HG03457 (cell line): ENCODE measurements around the gene PAQR8.
"Not testable (repeated sequence)": the region's sequence is repeated elsewhere in the genome, so short reads cannot be mapped to it uniquely, and the experiment has no call there.

Source experiments
- ATAC-seq: cut with Tn5 transposase; IDR thresholded peaks from one replicate; pipeline ENCODE4 v1.9.1; 2021; ENCODE audit warnings: moderate number of reproducible peaks; ENCODE audit not compliant: unreplicated experiment

Gene PAQR8

DNA sequence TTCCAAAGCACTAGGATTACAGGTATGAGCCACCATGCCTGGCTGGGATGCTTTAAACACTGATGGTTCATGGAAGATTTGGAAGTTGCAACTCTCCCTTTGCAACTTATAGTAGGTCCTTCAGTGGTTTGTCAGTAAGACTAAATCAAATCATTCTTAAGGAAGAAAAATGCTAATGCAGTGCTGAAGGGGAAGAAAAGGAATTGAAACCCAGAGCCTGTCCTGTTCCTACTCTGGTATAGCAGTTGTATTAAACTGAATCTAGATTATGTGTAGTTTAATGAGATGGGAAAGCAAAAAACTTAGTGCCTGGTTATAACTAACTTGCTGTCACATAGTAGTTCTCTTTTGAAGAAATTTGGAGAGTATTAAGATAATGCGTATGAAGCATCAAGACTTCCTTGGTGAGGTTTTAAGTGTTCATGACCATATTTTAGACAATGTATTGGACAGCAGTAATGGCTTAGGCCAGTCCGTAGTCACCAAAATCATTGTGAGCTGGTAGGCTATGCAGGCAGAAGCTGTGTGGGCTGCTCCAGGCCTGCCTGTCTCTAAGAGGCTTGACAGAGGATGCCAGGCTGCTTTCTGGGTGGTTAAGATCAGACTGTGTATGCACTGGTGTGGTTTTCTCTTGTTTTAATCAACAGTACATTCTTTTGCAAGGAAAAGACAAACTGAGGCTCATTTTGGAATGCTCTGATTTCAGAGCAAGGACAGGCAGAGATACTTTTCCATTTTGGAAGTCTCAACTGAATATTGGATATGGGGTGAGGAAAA is 14.0 kb downstream of the PAQR8 start:
- ATAC-seq: no peak

DNA sequence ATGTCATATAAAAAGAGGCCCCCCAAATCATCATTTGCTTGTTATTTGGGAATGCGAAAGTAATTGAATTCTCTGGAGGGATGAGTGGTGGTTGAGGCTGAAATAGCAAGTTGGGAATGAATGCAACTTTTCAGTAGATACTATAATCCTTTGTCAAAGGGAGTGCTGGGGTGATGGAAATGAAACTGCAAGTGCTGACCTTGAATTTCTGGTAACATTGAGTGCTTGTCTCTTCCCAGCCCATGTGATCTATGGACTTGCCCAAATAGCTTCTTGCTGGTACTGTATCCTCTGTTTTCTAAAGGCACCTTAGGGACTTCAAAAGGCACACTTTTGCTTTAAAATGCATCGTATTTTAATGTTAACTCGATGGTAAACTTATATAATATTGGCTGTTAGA is 14.8 kb downstream of the PAQR8 start:
- ATAC-seq: no peak

DNA sequence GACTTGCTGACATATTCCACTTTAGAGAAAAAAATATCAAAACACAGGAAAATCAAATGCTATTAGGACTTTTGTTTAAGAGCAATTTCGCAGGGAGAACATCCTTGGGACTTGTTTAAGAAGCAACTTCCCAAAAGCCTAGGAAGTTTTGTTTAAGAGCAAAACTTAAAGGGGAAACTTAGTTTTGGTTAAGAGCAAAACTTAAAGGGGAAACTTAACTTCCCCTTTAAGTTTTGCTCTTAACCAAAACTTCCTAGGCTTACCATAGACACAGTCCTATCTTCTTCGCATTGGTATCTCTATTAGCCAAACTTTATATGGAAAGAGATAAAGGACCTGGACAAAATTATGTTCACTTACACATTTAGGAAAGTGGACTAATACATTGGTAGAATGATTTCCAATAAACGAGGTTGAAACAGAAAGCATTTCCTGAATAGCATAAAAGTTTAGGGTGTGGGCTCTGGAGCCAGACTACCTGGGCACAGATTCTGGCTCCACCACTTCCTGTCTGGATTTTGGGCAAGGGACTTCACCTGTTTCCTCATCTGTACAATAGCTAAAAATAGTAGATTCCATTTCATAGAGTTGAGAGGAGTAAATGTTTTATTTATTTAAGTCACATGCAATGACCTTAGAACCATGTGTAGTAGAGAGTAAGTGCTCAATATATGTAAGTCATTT is 15.7 kb downstream of the PAQR8 start:
- ATAC-seq: no peak

DNA sequence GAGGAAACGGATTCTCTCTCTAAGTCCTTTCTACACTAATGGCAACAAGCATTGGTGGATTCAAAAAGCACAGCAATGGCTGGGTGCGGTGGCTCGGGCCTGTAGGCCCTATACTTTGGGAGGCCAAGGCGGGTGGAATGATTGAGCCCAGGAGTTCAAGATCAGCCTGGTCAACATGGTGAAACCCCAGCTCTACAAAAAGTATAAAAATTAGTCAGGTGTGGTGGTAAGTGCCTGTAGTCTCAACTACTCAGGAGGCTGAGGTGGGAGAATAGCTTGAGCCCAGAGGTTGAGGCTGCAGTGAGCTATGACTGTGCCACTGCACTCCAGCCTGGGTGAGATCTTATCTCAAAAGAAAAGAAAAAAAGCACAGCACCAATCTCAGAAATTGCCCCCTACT is 19.3 kb downstream of the PAQR8 start:
- no peak for ATAC-seq

DNA sequence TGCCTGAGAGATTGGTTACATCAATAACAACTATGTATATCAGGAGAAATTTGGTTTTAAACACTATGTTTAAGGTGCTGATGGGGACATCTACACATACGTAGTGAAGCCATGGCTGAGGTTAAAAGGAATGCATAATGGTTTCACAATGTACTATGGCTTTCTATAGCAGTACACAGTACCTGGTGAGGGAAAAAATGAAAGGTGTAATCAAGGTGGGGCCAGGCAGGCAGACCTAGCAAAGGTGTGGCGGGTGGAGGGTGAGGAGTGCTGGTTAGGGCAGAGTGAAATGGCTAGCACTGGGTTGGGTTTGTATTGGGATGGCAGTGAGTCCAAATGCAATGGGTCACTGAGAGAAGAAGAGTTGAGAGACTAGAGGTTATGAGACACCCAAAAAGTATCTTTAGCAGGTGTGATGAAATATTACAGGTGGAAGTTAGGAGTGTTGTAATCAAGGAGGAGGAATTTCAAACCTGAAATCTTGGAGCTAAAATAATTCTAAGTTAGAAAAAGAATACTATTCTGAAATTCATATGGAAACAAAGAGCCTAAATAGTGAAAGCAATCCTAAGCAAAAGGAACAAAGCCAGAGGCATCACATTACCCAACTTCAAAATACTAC is 22.3 kb downstream of the PAQR8 start:
- no peak for ATAC-seq

DNA sequence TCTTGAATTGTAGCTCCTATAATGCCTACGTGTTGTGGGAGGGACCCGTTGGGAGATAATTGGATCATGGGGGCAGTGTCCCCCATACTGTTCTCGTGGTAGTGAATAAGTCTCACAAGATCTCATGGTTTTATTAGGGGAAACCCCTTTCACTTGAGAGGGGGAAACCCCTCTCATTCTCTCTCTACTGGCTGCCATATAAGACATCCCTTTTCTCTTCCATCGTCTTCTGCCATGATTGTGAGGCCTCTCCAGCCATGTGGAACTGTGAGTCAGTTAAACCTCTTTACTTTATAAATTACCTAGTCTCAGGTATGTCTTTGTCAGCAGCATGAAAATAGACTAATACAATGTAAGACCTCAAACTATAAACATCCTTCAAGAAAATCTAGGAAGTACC is 23.1 kb downstream of the PAQR8 start:
- ATAC-seq: no peak

DNA sequence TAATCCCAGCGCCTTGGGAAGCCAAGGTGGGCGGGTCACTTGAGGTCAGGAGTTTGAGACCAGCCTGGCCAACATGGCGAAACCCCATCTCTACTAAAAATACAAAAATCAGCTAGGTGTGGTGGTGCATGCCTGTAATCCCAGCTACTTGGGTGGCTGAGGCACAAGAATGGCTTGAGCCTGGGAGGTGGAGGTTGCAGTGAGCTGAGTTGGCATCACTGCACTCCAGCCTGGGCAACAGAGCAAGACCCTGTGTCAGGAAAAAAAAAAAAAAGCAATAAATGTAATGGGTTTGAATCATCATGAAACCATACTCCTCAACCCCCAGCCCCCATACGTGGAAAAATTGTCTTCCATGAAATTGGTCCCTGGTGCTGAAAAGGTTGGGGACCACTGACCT is 26.2 kb downstream of the PAQR8 start:
- ATAC-seq: not testable (repeated sequence)

DNA sequence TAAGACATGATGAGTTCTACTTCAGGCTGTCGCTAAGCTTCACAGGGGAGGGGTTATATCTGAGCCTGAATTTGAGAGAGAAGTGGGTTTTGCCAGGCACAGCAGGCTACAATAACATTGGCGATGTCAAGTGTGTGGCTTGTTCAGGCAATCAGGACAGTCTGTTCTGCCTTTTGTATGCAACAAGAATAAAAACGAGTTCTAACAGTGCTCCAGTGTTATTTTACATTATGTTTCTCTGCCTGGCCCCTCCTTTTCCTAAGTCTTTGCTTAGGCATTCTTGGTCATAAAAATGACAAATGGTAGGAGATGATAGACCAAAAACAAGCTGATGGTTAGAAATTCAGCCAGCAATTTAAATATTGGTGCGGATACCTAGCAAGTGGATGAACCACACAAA is 26.8 kb downstream of the PAQR8 start:
- no peak for ATAC-seq

DNA sequence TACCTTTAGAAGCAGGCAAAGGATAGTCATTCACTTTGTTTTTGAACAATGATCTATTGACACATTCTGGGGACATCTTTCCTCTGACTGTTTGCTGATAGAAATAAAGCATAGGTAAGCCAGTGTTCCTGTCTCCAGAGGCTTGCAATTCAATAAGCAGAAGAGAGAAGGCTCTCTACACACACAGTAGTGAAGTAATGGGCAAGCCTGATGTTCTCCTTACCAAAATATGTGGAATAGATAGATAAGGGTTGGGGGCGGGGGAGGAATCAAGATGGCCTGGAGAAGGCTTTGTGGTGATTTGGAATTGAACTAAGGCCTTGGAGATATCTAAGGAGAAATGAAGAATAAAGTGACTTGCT is 27.3 kb downstream of the PAQR8 start:
- no peak for ATAC-seq

DNA sequence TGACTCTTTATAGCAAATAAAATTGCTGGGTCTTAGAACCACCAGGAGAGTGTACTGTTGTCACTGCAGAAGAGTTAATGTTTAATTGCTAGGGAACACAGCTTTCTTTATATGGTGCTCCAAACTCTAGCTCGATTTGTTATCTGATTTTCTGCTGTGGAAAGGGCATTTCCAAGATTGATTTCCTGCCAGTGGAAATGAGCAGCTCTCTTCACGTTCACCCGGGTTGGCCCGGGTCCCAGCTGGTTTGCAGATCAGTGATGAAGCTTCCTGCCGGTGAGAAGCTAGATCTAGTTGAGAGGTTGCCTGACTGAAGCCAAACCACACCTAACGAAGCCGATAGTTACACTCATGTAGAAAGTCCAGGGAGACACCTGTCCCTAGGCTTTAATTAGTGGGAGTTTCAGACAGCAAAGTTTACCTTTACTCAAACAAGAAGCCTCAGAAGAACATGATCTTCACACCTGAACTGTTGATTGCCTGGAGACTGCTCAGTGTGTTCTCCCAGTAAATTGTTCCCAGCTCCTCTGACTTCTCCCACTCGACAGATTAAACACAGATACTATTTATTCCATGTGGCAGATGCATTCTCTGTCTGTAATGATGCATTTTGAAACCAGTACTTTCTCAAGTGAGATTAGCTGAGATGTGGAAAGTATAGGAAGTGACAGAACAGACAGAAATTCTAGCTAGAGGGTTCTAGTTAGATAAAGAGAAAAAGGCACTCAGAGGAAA is 27.8 kb downstream of the PAQR8 start:
- ATAC-seq: peak; percentile 51

DNA sequence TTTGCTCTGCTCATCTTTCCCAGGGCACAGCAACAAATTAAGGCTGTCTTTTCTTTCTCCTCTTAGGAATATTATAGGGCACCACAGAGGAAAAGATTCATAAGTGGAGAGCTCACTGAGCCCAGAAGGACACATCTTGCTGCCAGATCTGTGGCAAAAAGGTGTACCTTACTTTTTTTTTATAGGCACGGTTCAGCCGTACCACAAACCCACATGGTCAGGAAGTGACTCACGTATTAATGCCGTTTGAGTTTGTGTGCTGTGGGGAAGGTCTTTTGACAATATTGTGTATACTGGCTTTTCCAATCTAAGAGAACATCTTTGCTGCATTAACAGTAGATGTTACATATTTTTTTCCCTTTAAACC is 28.4 kb downstream of the PAQR8 start:
- ATAC-seq: peak; percentile 31

DNA sequence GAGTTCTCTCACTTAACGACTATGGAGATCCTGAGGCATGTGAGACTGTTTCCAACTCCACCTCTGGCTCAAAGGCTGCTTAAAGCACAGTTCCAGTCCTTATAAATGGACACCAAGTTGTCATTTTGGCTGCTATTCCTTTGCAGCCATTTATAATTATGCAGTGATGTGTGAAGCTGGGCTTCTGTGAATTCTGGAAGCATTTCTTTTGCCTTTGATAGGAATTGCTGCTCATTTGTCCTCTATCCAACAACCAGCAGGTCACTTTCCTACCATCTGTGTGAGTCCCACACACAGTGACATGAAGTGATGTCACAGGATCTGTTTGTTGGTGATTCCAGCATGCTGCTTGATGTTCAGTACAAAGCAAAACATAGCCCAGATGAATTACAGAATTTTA is 29.6 kb downstream of the PAQR8 start:
- no peak for ATAC-seq

DNA sequence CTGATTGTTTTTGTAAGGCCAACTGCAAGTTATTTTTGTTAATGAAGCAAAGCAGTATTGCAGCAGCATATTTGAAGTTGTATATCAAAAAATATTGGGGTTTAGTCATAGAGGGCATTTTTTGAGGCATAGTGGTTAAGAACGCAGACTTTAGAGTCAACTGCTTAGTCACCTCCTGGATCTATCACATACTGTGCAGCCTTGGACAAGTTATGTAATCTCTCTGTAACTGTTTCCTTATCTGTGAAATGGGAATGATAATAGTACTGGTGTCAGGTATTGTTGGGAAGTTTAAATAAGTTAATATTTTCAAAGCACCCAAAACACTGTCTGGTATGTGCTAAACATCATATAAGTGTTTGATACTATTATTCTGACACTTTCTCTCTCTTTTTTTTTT is 31.0 kb downstream of the PAQR8 start:
- no peak for ATAC-seq

DNA sequence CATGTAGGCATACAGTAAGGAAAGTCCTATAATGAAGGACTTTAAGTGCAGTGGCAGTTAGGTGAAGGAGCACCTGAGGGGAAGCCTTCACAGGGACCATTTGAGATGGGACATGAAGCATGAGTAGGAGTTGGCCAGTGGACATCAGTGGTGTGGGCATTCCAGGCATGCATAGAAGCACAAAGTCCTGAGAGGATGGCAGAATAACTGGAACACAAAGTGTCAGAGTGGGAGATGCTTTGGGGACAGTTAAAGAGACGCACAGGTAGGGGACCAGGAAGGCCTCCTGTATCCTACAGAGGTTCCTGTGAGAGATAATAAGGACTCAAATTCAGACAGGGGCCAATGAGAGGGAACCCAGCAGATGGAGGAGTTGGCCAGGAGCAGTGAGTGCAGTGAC is 31.8 kb downstream of the PAQR8 start:
- ATAC-seq: no peak

DNA sequence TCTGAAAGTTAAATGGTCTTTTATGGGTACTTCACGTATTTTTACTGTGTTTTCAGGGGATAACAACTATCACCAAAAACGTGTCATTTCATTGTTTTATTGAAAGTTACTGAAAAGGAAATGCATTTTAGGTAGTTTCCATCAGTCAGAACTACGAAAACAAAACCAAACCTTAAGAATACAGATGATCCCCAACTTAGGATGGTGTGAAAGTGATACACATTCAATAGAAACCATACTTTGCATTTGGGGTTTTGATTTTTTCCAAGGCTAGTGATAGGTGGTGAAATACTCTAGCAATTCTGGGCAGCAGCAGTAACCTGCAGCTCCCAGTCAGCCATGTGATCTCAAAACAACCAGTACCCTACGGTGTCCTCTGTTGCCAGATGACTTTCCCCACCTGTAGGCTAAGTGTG is 32.3 kb downstream of the PAQR8 start:
- peak; percentile 53 for ATAC-seq

DNA sequence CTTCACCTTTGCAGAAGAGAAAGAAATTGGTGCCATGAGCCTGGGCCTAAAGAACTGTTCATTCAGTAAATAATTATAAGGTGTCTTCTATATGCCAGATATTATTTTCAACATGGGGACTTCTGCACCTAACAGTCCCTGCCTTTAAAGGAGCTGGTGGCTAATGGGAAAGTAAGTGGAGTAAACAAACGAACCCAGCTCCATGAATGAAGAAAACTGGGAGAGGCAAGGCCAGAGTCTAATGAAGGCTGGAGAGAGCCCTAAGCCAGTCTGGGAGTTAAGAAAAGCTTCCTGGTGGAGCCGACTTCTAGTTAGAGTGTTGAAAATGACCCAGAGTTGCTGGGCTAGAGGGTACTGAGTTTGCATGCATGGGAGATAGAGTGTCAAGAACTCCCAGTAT is 34.0 kb downstream of the PAQR8 start:
- no peak for ATAC-seq

DNA sequence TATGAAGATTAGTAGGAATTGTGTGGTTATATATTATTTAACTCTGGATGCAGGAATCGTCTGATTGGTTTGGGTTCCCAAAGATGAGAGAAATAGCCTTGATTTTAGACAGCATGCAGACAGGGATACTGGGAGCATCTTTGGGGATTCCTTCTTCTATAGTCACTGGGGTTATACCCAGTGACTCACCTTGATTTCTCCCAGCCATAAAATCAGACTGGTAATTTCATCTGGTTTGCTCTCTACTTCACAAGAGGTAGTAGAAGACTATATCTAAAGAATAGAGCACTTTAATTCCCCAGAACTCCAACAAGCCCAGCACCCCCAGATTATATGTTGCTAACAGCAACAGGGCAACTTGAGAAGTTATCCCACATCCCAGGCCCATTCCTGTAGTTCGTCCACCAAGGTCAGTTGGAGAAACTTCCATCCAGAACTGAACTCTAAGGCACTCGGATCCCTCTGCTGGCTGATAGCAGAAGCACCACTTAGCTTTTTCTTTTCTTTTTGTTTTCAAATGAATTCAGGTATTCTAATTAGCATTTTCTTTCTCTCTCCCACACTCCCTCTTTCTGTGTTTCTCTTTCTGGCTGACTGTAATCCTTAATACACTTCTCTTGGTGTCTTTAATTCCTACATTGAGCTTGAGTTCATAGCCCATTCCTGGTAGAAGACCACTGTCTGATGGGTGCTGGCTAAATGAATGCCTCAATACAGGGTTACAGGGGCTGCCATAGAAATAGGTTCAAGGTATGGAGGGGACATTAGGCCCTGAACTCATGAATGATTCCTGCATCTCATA is 37.8 kb downstream of the PAQR8 start:
- ATAC-seq: no peak

DNA sequence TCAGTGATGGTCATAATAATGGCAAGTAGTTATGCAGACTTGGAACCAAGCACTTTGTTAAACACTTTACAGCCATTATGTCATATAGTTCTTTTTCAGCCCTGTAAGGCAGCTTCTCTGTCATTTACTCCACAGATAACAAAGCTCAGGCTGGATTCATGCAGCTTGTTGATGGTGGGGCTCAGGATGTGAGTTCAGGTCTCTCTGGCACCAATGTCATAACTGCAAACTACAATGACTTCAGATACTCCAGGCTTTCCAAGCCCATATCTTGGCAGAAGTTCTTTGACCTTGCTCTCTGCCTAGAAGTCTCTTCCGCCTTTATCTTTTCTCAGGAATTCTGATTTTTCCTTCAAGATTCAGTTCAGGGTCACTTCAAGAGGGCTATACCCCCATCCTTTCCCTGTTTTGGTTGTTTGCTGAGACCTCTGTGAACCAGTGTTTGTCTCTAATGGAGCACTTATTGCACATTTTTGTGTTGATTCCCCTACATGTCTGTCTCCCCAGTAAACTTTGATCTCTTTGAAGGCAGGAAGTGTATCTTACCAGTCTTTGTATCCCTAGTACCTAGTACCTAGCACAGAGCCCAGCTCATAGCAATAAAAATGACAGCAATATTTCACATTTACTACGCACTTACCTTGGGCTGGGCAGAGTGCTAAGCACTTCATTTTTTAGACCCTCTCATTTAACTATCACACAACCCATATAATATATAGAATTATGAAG is 38.5 kb downstream of the PAQR8 start:
- ATAC-seq: no peak

DNA sequence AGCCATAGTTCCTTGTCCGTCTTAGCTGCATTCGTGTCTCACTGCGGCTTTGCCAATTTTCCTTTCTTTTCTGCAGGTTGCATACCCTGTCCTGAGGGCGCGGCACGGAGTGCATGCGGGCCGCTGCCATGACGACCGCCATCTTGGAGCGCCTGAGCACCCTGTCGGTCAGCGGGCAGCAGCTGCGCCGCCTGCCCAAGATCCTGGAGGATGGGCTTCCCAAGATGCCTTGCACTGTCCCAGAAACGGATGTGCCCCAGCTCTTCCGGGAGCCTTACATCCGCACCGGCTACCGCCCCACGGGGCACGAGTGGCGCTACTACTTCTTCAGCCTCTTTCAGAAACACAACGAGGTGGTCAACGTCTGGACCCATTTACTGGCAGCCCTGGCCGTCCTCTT is 41.1 kb downstream of the PAQR8 start:
- ATAC-seq: no peak

DNA sequence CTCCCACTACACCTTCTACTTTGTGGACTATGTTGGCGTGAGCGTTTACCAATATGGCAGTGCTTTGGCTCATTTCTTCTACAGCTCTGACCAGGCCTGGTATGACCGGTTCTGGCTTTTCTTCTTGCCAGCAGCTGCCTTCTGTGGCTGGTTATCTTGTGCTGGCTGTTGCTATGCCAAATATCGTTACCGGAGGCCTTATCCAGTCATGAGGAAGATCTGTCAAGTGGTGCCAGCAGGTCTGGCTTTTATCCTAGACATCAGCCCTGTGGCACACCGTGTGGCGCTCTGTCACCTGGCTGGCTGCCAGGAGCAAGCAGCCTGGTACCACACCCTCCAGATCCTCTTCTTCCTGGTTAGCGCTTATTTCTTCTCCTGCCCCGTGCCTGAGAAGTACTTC is 41.7 kb downstream of the PAQR8 start:
- ATAC-seq: no peak
